ENCODE data around the gene SKP1. TPM values are rescaled to one million over a fixed set of nuclear protein-coding genes. Genes with fewer than 3 reads are reported as not detected.

SKP1 gene
- total RNA-seq, 1 experiment from 2014 or later, result 411 TPM

GRCh38 chr5:134112726-134113362, 63.9 kb downstream of the SKP1 start:
- BruUV-seq (replicated peaks), result no TSS peak
- no peak for DNase-seq
- Mint-ChIP-seq H3K27me3 (ENCODE audit: unreplicated experiment) (peaks cover 20% of the 10 kb centered on the region), H3K4me3 (ENCODE audit: low read depth, unreplicated experiment) (peak overlapping the region; percentile 75), H3K36me3 (ENCODE audit: insufficient read depth, unreplicated experiment) (peaks cover 24% of the 10 kb centered on the region), H3K4me1 (ENCODE audit: low read depth, unreplicated experiment) (peaks cover 17% of the 10 kb centered on the region), H3K9me3 (ENCODE audit: low read depth, unreplicated experiment) (no peaks in the 10 kb centered on the region), H3K27ac (ENCODE audit: unreplicated experiment) (peak overlapping the region; percentile 18)
- intact Hi-C loops (cut with micrococcal nuclease; ENCODE audit: unreplicated experiment), result no loop called here
- CTCF ChIA-PET, result interaction anchor here (0.8 kb wide), 1 partner anchor 18 kb away, joined by 8 read pairs; no protein-coding TSS in a partner anchor
- TF ChIP-seq CTCF (IDR thresholded peaks at IDR 0.05; ENCODE audit: unreplicated experiment), result no peak

- peaks cover 16% of the 10 kb centered on the region for H3K4me1 Mint-ChIP-seq (ENCODE audit: low read depth, unreplicated experiment)
- peaks cover 24% of the 10 kb centered on the region for H3K36me3 Mint-ChIP-seq (ENCODE audit: insufficient read depth, unreplicated experiment)
- H3K9me3 Mint-ChIP-seq (ENCODE audit: low read depth, unreplicated experiment), result no peaks in the 10 kb centered on the region
- no peak for TF ChIP-seq CTCF (IDR thresholded peaks at IDR 0.05; ENCODE audit: unreplicated experiment)
- H3K4me3 Mint-ChIP-seq (ENCODE audit: low read depth, unreplicated experiment), result no peak overlapping the region
- CTCF ChIA-PET, result no interaction called here
- intact Hi-C loops (cut with micrococcal nuclease; ENCODE audit: unreplicated experiment), result no loop called here
- peak overlapping the region; percentile 18 for H3K27ac Mint-ChIP-seq (ENCODE audit: unreplicated experiment)
- DNase-seq, result no peak
- H3K27me3 Mint-ChIP-seq (ENCODE audit: unreplicated experiment), result peaks cover 20% of the 10 kb centered on the region
- BruUV-seq (replicated peaks), result TSS peak; percentile 9
Measured at GRCh38 chr5:134111741-134112647, 64.8 kb downstream of the SKP1 start.

- no TSS peak for BruUV-seq (replicated peaks)
- Mint-ChIP-seq H3K36me3 (ENCODE audit: insufficient read depth, unreplicated experiment) (peaks cover 17% of the 10 kb centered on the region), H3K9me3 (ENCODE audit: low read depth, unreplicated experiment) (no peaks in the 10 kb centered on the region), H3K27ac (ENCODE audit: unreplicated experiment) (no peak overlapping the region), H3K27me3 (ENCODE audit: unreplicated experiment) (peaks cover 20% of the 10 kb centered on the region), H3K4me3 (ENCODE audit: low read depth, unreplicated experiment) (no peak overlapping the region), H3K4me1 (ENCODE audit: low read depth, unreplicated experiment) (peaks cover 8% of the 10 kb centered on the region)
- no peak for DNase-seq
- CTCF ChIA-PET, result interaction anchor here (0.6 kb wide), 1 partner anchor 177 kb away, joined by 4 read pairs; no protein-coding TSS in a partner anchor
- intact Hi-C loops (cut with micrococcal nuclease; ENCODE audit: unreplicated experiment), result no loop called here
- TF ChIP-seq CTCF (IDR thresholded peaks at IDR 0.05; ENCODE audit: unreplicated experiment), result no peak
Measured at GRCh38 chr5:134110382-134110781, 66.4 kb downstream of the SKP1 start.

- DNase-seq, result no peak
- Mint-ChIP-seq H3K4me3 (ENCODE audit: low read depth, unreplicated experiment) (no peak overlapping the region), H3K36me3 (ENCODE audit: insufficient read depth, unreplicated experiment) (no peaks in the 10 kb centered on the region), H3K27me3 (ENCODE audit: unreplicated experiment) (peaks cover 20% of the 10 kb centered on the region), H3K9me3 (ENCODE audit: low read depth, unreplicated experiment) (no peaks in the 10 kb centered on the region), H3K27ac (ENCODE audit: unreplicated experiment) (no peak overlapping the region), H3K4me1 (ENCODE audit: low read depth, unreplicated experiment) (no peaks in the 10 kb centered on the region)
- intact Hi-C loops (cut with micrococcal nuclease; ENCODE audit: unreplicated experiment), result no loop called here
- no peak for TF ChIP-seq CTCF (IDR thresholded peaks at IDR 0.05; ENCODE audit: unreplicated experiment)
- BruUV-seq (replicated peaks), result no TSS peak
- CTCF ChIA-PET, result interaction anchor here (1.1 to 1.6 kb wide), 2 partner anchors 17 to 68 kb away, joined by 3 read pairs; no protein-coding TSS in a partner anchor
Measured at GRCh38 chr5:134107779-134108178, 69.0 kb downstream of the SKP1 start.

All from Calu3 (cell line).